ENCODE data around the gene YIPF3.
"Not testable (repeated sequence)": the region's sequence is repeated elsewhere in the genome, so short reads cannot be mapped to it uniquely, and the experiment has no call there.

Gene YIPF3

DNA sequence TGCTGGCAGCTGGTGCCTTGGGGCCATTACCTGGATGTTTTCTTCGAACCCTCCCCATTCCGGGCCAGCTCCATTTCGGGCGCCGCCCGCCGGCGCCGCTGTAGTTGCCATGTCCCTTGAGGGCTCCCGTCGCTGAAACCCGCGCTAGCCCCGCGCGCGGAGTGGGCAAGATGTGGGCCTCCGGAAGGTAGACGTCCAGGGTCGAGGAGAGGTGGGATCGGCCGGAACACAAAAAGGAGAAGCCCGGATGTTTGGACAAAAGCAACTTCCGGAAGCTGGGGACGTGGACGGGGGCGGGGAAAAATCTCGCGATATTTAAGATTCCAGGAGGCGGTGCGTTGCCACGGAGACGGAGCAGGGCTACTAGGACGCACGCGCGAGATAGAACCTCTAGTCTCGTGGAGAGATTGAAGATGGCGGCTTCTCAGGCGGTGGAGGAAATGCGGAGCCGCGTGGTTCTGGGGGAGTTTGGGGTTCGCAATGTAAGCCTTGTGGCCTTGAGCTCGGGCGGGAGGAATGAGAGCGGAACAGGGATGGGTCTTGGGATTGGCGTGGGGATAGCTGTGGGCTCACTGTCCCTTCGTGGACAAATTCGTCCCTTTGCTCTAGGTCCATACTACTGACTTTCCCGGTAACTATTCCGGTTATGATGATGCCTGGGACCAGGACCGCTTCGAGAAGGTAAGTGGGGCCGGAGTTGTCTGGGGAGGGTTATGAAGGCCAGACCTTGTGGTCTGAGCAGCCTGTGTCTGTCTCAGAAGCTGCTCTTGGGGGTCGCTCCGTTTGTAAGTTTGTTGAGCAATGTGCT, at the start of gene YIPF3, which contains the start of gene POLR1C:
Gene YIPF3 (minus strand): TSS at position 230 of the 808 bp plus-strand sequence. CDS start 119 bp downstream, at position 111.
Gene POLR1C (plus strand): TSS at position 393 of the 808 bp plus-strand sequence. CDS start 21 bp downstream, at position 414.
- DNase-seq: peak; percentile 97 to 99

DNA sequence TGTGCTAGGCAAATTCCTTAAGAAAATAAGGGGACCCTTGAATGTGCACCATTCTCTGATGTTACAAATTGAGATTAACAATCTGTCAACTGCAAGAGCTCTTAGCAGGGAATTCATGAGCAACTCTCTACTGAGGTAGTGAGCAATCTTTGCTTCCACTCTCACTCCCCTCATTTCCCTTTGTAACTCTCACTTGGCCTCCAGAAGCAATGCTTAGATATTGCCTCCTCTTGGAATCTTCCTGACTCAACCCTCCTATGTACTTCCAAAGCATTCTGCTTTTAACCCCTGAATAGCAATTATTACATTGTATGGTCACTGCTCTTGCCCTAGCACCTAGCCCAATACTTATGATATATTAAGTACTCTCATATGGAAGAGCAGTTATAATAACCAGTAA, 42.6 kb upstream of the YIPF3 start:
- DNase-seq: no peak

DNA sequence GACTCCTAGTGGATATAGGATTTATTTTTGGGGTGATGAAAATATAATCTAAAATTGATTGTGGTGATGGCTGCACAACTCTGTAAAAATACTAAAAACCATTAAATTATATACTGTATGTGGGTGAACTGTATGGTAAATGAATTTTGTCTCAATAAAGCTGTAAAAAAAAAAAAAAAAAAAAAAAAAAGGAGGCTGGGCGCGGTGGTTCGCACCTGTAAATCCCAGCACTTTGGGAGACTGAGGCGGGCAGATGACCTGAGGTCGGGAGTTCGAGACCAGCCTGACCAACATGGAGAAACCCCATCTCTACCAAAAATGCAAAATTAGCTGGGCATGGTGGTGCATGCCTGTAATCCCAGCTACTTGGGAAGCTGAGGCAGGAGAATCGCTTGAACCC, 40.9 kb upstream of the YIPF3 start:
- not testable (repeated sequence) for DNase-seq

GRCh38 chr6:43547222-43547621, 30.5 kb upstream of the YIPF3 start:
- no peak for DNase-seq

DNA sequence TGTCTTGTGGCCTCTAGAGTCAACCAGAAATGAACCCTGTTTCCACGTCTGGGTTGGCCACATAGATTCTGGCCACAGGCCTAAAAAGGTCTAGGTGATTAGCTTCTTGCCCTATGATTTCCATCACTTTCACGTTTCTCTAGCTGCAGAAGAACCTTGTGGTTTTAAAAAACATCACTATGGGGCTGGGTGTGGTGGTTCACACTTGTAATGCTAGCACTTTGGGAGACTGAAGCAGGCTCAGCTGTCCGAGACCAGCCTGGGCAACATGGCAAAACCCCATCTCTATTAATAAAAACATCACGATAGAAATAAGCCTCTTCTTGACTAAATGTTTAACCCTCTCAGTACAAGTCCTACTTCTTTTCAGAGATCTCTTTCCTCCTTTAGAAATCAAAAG, 27.7 kb upstream of the YIPF3 start:
- DNase-seq: no peak

GRCh38 chr6:43541774-43542471, 25.2 kb upstream of the YIPF3 start:
- no peak for DNase-seq

DNA sequence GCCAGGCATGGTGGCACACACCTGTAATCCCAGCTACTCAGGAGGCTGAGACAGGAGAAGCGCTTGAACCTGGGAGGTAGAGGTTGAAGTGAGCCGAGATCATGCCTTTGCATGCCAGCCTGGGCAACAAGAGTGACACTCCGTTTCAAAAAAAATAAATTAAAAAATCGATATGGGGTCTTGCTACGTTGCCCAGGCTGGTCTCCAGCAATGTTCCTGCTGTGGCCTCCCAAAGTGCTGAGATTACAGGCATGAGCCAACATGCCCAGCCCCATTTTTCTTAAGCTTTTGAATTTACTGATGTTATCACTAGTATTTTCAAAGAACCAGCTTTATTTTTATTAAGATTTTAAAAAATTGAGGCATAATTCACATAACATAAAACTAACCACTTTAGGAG, 23.8 kb upstream of the YIPF3 start:
- DNase-seq: no peak

DNA sequence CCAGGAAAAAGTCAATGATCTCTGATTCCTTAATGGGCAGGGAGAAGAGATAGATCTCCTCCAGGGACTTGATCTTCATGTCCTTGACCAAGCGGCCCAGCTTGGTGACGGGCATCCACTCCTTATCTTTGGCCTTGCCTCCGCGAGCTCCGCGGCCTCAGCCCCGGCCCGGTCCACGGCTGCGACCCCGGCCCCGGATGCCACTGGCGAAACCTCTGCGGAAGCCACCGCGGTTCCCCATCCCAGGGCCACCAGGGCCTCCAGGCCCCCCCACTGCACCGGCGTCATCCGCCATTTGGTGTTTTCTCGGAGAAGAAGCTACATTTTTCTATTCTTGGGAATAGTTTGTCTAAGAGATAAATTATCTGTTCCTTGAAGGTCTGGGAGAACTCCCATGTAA, 22.7 kb upstream of the YIPF3 start:
- DNase-seq: not testable (repeated sequence)

- not testable (repeated sequence) for DNase-seq
Observed at GRCh38 chr6:43538986-43539385, 22.3 kb upstream of the YIPF3 start.

DNA sequence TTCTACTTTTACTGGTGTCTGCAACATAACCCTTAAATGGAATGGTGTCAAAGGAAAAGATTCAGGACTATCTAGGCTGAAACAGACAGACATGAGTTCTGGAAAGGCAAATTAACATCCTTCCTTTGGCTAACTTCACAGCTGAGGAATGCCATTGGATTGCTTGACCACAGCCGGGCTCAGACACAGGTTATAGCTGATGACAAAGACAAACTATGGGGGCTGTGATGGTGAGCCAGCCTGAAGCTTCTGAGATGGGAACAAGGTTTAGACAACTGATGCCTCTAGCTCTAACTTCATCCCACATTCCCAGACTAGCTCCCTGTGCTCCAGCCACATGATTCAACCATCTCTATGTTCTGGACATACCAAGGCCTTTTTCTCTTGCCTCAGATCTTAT, 15.5 kb upstream of the YIPF3 start:
- no peak for DNase-seq

DNA sequence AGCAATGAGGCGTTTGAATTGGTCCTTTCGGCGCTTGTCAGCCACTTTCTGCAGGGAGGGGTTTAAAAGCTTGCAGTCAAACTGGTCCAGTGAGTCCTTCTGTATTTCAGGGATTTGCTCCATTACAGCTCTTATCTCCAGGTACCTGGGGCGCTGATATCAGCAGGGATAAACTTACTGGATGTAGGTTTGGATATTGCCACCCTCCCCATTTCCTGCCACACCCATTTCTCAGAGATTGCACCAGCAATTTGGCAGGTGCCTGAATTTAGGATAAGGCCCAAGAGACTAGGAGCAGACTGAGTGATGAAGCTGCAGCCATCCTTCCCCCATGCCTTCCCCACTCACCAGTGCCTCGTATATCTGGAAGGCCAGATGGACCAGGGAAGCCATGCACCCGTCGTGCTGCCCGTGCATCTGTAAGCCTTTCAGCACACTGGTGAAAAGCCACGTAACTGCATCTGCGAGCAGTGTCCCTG, 7.8 kb upstream of the YIPF3 start:
- no peak for DNase-seq

DNA sequence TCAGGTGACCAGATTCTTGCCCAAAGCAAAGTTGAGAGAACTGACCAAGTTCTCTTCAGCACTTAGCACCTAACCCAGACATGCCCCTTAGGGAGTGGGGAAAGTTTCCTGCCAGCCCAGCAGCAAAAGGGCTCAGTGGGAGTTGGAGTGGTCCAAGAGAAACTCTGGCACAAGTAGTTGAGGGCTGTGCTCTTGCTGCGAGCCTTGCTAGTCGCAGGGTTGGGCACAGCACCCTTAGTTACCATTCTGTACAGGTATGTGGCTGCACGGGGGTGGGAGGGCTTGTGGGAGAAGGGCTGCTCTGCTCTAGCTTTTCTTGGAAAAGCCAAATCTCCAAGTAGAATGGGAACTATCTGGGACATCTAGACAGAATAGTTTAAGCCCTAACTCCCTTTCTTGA, 6.6 kb upstream of the YIPF3 start:
- no peak for DNase-seq

DNA sequence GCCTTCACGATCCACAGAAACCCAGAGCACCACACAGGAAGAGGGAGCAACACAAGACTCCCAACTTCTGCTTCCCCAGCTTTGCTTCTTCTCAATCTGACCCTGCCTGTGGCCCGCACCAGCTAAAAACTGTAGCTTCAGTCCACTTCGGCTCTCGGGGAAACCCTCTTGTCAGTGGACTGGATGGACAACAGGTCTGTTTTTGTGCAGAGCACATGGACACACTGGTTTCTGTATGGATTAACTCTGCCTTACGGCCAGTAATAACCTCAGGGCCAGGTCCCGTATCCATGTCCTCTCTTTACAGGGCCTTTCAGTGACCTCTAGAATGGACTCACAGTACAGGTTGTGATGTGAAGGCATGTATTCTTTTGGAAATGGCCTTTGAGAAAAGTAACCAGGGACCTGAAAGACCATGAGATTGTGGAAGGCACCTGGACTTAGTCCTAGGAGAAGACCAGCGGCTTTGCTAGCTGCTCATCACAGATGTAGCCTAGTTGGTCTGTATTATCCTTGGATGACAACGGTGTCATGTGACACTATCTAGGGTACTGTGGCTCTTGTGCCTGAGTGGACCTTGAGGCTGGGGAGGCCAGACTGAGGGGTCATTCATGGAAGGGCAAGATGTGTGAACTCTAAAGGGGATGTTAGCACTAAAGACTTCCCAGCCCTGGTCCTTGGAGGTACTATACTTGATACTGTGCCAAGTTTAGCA, 6.0 kb upstream of the YIPF3 start:
- no peak for DNase-seq

DNA sequence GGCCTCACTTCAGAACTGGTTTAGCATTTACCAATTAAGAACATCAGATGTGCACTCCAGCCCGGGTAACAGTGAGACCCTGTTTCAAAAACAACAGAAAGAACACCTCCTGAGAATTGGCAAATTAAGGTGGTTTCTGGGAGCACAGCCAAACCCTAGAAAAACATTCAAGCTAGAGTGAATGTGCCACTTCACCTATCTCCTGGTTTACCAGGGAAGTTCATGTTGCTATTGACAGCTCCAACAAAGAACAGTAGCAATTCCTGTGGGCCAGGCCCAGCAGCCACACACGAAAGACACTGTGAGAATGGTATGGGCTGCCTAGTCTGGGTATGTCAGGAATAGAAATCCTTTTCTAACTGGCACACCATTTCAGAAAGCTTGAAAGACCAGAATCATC, 5.1 kb upstream of the YIPF3 start:
- no peak for DNase-seq

GRCh38 chr6:43520097-43520496, 3.4 kb upstream of the YIPF3 start:
- DNase-seq: no peak

DNA sequence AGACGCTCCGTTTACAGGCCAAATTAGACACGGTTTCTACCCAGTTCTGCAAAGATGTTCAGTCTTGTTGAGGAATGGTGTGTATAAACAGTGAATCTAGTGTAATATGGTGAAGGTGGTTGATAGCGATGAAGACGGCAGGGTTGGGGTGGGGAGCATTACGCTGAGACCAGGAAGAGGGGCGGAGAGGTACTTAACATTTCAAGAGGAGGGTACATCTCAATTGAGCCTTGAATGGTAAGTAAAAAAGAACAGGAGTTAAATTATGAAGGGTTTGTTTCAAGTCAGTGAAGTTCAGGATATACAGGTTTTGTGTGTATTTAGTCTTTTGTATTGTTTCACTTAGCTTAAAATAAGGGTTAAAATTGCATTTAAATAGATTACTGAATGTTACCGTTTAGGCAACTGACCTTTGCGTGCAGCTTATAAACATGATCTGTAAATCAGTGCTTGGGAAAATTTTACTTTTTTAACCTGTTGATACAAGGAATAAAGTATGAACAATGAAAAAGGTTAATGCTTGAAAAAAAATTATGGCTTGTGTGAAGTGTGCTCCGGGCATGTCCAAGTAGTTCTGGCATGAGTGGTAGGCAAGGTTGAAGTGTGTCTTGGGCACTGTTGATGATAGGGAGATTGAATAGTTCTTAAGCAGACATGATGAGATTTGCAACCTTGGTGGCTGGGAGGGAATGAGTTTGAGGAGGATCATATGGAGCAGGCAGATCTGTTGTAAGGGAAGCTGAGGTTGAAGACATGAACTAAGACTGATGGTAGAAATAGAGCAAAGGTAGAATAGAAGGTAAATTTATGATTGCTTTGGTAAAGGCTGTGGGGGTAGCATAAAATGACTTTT, 1.0 kb upstream of the YIPF3 start:
- DNase-seq: no peak

DNA sequence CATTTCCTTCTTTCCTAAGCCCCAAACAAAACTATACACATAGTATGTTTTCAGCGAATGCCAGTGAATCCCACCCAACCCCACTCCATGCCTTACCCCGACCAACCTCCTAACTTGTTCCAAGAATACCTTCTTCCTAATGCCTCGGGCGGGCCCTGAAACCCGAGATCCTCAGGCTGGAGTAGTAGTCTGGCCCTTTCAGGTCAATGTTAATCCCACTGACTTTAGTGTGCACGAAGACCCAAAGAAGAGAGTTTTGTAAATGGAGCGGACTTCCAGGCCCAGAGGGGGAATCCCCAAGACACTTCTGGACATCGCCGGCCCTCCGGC, 394 bp downstream of the YIPF3 start:
- no peak for DNase-seq

- no peak for DNase-seq
Observed at GRCh38 chr6:43515808-43516207, 918 bp downstream of the YIPF3 start.

DNA sequence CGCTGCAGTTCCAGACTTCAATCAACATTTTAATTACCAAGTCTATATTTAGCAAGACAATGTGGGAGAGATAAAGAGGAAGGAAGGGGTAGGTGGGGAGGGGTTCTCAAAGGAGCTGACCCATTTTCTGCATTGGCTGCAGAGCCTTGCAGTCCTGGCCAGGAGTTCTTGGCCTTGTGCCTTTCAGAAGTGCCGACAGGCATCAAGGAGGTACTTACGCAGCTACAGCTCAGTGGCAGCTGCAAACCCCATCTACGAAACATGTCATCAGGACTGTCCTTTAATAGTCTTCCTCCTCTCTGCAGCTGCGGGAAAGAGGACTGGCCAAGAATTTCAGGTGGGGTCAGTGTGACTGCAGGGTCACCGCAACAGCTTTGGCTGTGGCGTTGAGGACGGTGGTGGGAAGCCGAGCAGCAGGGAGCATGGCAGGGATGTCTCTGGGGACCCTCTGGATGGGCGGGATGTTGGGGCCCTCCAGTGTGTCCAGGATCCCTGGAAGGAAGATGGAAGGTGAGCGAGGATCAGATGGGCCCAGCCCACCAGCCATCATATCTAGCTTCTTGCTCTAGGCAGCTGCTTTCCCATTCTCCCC, 4.8 kb downstream of the YIPF3 start:
- no peak for DNase-seq

- DNase-seq: no peak
Observed at GRCh38 chr6:43510827-43511163, 5.9 kb downstream of the YIPF3 start.

- DNase-seq: peak; percentile 24 to 81
Observed at GRCh38 chr6:43509984-43510826, 6.5 kb downstream of the YIPF3 start, which contains the start of gene LRRC73. Gene LRRC73, minus strand, starts transcription at chr6:43510346. Its CDS starts 561 bp downstream, at chr6:43509785.
